HG02943 (cell line): ENCODE measurements around the gene CPN1.
"Not testable (repeated sequence)": the region's sequence is repeated elsewhere in the genome, so short reads cannot be mapped to it uniquely, and the experiment has no call there.

Experiments used
- ATAC-seq: cut with Tn5 transposase; IDR thresholded peaks from one replicate; pipeline ENCODE4 v1.9.1; 2021; ENCODE audit warnings: mild to moderate bottlenecking, low read depth, moderate library complexity; ENCODE audit not compliant: unreplicated experiment

Gene CPN1

GRCh38 chr10:100025576-100025975, 56.1 kb downstream of the CPN1 start:
- ATAC-seq: no peak

GRCh38 chr10:100024748-100025147, 56.9 kb downstream of the CPN1 start:
- ATAC-seq: no peak

GRCh38 chr10:100022403-100022802, 59.3 kb downstream of the CPN1 start:
- no peak for ATAC-seq

- no peak for ATAC-seq
Observed at GRCh38 chr10:100021322-100021721, 60.3 kb downstream of the CPN1 start.

GRCh38 chr10:100020886-100021253, 60.8 kb downstream of the CPN1 start:
- ATAC-seq: no peak

- ATAC-seq: peak; percentile 78
Observed at GRCh38 chr10:100020142-100020885, 61.4 kb downstream of the CPN1 start.

GRCh38 chr10:100019787-100020141, 61.9 kb downstream of the CPN1 start:
- ATAC-seq: no peak

- ATAC-seq: peak; percentile 63
Observed at GRCh38 chr10:100014071-100014762, 67.5 kb downstream of the CPN1 start.

- ATAC-seq: no peak
Observed at GRCh38 chr10:100013621-100014020, 68.0 kb downstream of the CPN1 start.

- not testable (repeated sequence) for ATAC-seq
Observed at GRCh38 chr10:100011906-100012305, 69.8 kb downstream of the CPN1 start.

GRCh38 chr10:100009793-100010676, 71.6 kb downstream of the CPN1 start, which contains the start of gene DNMBP:
Gene DNMBP (minus strand): TSS chr10:100009947. CDS start chr10:99972124, 37,823 bp downstream.
- ATAC-seq: peak; percentile 56

GRCh38 chr10:100009283-100009792, 72.3 kb downstream of the CPN1 start:
- peak; percentile 42 for ATAC-seq

- ATAC-seq: no peak
Observed at GRCh38 chr10:100008708-100009282, 72.9 kb downstream of the CPN1 start.

GRCh38 chr10:100008142-100008522, 73.5 kb downstream of the CPN1 start:
- ATAC-seq: no peak

- no peak for ATAC-seq
Observed at GRCh38 chr10:100007231-100008141, 74.2 kb downstream of the CPN1 start.

- ATAC-seq: no peak
Observed at GRCh38 chr10:100006243-100006886, 75.3 kb downstream of the CPN1 start.

GRCh38 chr10:100004805-100005510, 76.7 kb downstream of the CPN1 start:
- ATAC-seq: no peak

GRCh38 chr10:100000109-100000644, 81.5 kb downstream of the CPN1 start:
- ATAC-seq: no peak
